ENCODE results near the gene OFD1. TPM values are rescaled to one million over a fixed set of nuclear protein-coding genes. Genes with fewer than 3 reads are reported as not detected.

The OFD1 gene
- polyA plus RNA-seq, 1 of the 3 experiments (the other 2 are of a cell fraction) = 13.4 TPM

GRCh38 chrX:13691841-13692371 lies 42.6 kb upstream of the OFD1 start:
- no peak for DNase-seq
- Histone ChIP-seq H3K27me3 (ENCODE audit: insufficient read depth) (no peaks in the 10 kb centered on the region; the same call in 1 of the 2 replicates), H3K9ac (no peak overlapping the region), H3K36me3 (replicated peaks in 1 of 2; ENCODE audit: control insufficient read depth in 1 of 2, insufficient read depth in 2 of 2, low read length in 1 of 2) (no peaks in the 10 kb centered on the region), H3K9me3 (no peaks in the 10 kb centered on the region), H3K27ac (ENCODE audit: low read depth in 2 of 2, low read length in 1 of 2) (no peak overlapping the region), H2AFZ (ENCODE audit: low read depth) (no peak overlapping the region), H4K20me1 (ENCODE audit: insufficient read depth) (peaks cover 44% of the 10 kb centered on the region), H3K9me2 (no peaks in the 10 kb centered on the region), H3K4me3 (ENCODE audit: low read depth in 2 of 2, low read length in 1 of 2) (no peak overlapping the region), H3K4me2 (no peak overlapping the region), H3F3A (replicated peaks; ENCODE audit: insufficient read depth) (no peaks in the 10 kb centered on the region), H3K79me2 (ENCODE audit: insufficient read depth) (peaks cover 74% of the 10 kb centered on the region), H3K4me1 (ENCODE audit: control insufficient read depth in 1 of 2, insufficient read depth in 2 of 2, low read depth in 1 of 2, low read length in 1 of 2) (peaks cover 2 to 22% of the 10 kb centered on the region in 2 experiments)
- ChIA-PET POLR2A (no interaction called here), CTCF (no interaction called here)
- TF ChIP-seq SIN3A (IDR thresholded peaks at IDR 0.05; ENCODE audit: borderline replicate concordance, low read depth, low read length) (no peak), MEF2A (IDR thresholded peaks at IDR 0.05; ENCODE audit: borderline replicate concordance, low read depth) (no peak), GATA2 (CRISPR knock-in tag; IDR thresholded peaks at IDR 0.05) (no peak), CHD2 (IDR thresholded peaks at IDR 0.05; ENCODE audit: low read length, partially characterized antibody) (no peak), TCF12 (IDR thresholded peaks at IDR 0.05) (no peak), MXI1 (IDR thresholded peaks at IDR 0.05; ENCODE audit: low read depth, low read length) (no peak), ELF1 (IDR thresholded peaks at IDR 0.05) (no peak), RXRA (IDR thresholded peaks at IDR 0.05; ENCODE audit: borderline replicate concordance, low read depth) (no peak), SMC3 (IDR thresholded peaks at IDR 0.05; ENCODE audit: low read depth, low read length) (no peak), EP300 (IDR thresholded peaks at IDR 0.05; ENCODE audit: borderline replicate concordance in 1 of 2, low read depth in 1 of 2, low read length in 1 of 2) (no peak), NFIC (IDR thresholded peaks at IDR 0.05; ENCODE audit: borderline replicate concordance) (no peak), YY1 (IDR thresholded peaks at IDR 0.05; ENCODE audit: low read depth) (no peak), POLR2AphosphoS5 (IDR thresholded peaks at IDR 0.05; ENCODE audit: low read depth, low read length) (no peak), IRF3 (IDR thresholded peaks at IDR 0.05; ENCODE audit: low read depth, low read length) (no peak), PBX3 (IDR thresholded peaks at IDR 0.05) (no peak), RFX5 (IDR thresholded peaks at IDR 0.05; ENCODE audit: low read length) (no peak)
- TF ChIP-seq, protein P1, sequence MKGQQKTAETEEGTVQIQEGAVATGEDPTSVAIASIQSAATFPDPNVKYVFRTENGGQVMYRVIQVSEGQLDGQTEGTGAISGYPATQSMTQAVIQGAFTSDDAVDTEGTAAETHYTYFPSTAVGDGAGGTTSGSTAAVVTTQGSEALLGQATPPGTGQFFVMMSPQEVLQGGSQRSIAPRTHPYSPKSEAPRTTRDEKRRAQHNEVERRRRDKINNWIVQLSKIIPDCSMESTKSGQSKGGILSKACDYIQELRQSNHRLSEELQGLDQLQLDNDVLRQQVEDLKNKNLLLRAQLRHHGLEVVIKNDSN (IDR thresholded peaks at IDR 0.05; ENCODE audit: borderline replicate concordance, low read depth) = no peak
- TF ChIP-seq, protein P2, sequence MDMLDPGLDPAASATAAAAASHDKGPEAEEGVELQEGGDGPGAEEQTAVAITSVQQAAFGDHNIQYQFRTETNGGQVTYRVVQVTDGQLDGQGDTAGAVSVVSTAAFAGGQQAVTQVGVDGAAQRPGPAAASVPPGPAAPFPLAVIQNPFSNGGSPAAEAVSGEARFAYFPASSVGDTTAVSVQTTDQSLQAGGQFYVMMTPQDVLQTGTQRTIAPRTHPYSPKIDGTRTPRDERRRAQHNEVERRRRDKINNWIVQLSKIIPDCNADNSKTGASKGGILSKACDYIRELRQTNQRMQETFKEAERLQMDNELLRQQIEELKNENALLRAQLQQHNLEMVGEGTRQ (IDR thresholded peaks at IDR 0.05; ENCODE audit: borderline replicate concordance, low read depth, low read length) = no peak
- WGBS (ENCODE audit: low lambda C conversion rate) = 82% methylated on average over 7 of the region's 7 CpGs
